SH-SY5Y (cell line): ENCODE data around the gene PLLP.

ENCODE experiments used
- GATA2 ChIP-seq: IDR thresholded peaks from 2 replicates; pipeline ENCODE4 v1.6.1; 2011; ENCODE audit warnings: mild to moderate bottlenecking, low read depth, low read length
- GATA3 ChIP-seq: IDR thresholded peaks from 2 replicates; pipeline ENCODE4 v1.6.1; 2011; ENCODE audit warnings: low read depth, mild to moderate bottlenecking, low read length, moderate library complexity

- TF ChIP-seq GATA2 (no peak), GATA3 (no peak)
Measured at GRCh38 chr16:57225978-57226377, 58.5 kb downstream of the PLLP start.
